ENCODE measurements around the gene ZSCAN18. TPM values are rescaled to one million over a fixed set of nuclear protein-coding genes. Genes with fewer than 3 reads are reported as not detected.

The ZSCAN18 gene
- total RNA-seq, 3 donors from 2014 or later (not counting 1 experiment from before 2014, with no cell fraction given) = 29.9 to 42.7 (median 35.9) TPM

DNA sequence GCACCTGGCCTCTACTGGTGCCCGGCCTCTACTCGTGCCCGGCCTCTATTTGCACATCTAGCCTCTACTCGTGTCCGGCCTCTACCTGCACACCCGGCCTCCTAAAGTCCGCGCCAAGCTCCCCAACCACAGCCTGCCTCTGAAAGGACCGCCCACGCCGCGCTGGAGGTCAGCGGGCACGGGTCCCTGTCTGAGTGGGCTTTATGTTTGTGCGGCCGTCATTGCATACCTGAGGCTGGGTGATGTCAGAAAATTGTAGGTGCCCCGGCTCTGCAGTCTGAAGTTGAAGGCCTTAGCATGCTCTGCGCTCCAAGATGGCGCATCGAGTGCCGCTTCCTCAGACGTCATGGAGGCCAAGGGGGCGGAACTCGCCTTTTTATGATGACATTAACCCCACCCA, 37.8 kb downstream of the ZSCAN18 start:
- H3K27ac ChIP-seq (ENCODE audit: low read length) = no peak overlapping the region
- H3K4me3 ChIP-seq (ENCODE audit: low read length) = no peak overlapping the region
- peaks cover 47% of the 10 kb centered on the region for H3K9me3 ChIP-seq (ENCODE audit: control insufficient read depth, insufficient read depth, low read length)
- DNase-seq (no peak), ATAC-seq (no peak)
- Mint-ChIP-seq H3K27me3 (ENCODE audit: low read depth in 2 of 2) (peaks cover 11% of the 10 kb centered on the region in 2 donors), H3K4me3 (peak overlapping the region; percentile 79), H3K36me3 (peaks cover 18% of the 10 kb centered on the region), H3K4me1 (peaks cover 8 to 10% of the 10 kb centered on the region in 2 donors), H3K27ac (peak overlapping the region; percentile 56 to 86), H3K9me3 (peaks cover 0 to 3% of the 10 kb centered on the region in 2 donors)
- TF ChIP-seq, protein P1, sequence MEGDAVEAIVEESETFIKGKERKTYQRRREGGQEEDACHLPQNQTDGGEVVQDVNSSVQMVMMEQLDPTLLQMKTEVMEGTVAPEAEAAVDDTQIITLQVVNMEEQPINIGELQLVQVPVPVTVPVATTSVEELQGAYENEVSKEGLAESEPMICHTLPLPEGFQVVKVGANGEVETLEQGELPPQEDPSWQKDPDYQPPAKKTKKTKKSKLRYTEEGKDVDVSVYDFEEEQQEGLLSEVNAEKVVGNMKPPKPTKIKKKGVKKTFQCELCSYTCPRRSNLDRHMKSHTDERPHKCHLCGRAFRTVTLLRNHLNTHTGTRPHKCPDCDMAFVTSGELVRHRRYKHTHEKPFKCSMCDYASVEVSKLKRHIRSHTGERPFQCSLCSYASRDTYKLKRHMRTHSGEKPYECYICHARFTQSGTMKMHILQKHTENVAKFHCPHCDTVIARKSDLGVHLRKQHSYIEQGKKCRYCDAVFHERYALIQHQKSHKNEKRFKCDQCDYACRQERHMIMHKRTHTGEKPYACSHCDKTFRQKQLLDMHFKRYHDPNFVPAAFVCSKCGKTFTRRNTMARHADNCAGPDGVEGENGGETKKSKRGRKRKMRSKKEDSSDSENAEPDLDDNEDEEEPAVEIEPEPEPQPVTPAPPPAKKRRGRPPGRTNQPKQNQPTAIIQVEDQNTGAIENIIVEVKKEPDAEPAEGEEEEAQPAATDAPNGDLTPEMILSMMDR (IDR thresholded peaks at IDR 0.05) = no peak
- H3K27me3 ChIP-seq (ENCODE audit: control insufficient read depth, insufficient read depth, low read length) = no peaks in the 10 kb centered on the region
- 94% methylated on average over 24 of the region's 24 CpGs for WGBS (ENCODE audit: insufficient coverage)
- H3K36me3 ChIP-seq (ENCODE audit: control insufficient read depth, insufficient read depth, low read length) = no peaks in the 10 kb centered on the region
- intact Hi-C loops (cut with micrococcal nuclease) = no loop called here
- H3K4me1 ChIP-seq (ENCODE audit: control insufficient read depth, insufficient read depth, low read length) = peaks cover 16% of the 10 kb centered on the region

DNA sequence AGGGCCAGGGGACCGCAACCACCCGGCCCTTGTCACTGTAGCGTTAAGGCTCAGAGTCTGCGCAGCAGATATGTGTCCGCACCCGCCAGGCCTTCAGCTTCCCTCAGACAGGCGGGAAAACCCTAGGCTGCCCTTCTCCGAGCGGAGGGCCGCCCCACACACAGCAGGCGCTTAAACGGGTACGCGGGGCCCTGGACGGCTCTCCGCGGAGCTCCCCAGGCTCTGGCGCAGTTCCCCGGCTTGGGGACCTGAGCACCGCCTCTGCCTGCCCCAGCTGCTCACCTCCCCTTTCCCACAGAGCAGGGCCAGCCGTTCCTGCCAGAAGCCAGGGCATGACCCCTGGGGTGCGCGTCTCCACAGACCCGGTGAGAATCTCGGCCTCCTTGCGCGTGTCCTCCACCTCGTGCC, 38.4 kb downstream of the ZSCAN18 start:
- peak in 1 of 2 donors; percentile 5 for DNase-seq
- no peaks in the 10 kb centered on the region for H3K27me3 ChIP-seq (ENCODE audit: control insufficient read depth, insufficient read depth, low read length)
- H3K4me3 Mint-ChIP-seq = peak overlapping the region; percentile 92
- peaks cover 24% of the 10 kb centered on the region for H3K36me3 Mint-ChIP-seq
- peak overlapping the region; percentile 91 for H3K27ac ChIP-seq (ENCODE audit: low read length)
- peaks cover under 1 to 3% of the 10 kb centered on the region in 2 donors for H3K9me3 Mint-ChIP-seq
- H3K4me1 Mint-ChIP-seq = peaks cover 10 to 12% of the 10 kb centered on the region in 2 donors
- H3K27ac Mint-ChIP-seq = peak overlapping the region; percentile 86 to 88
- TF ChIP-seq, protein P1 (IDR thresholded peaks at IDR 0.05) = no peak
- ATAC-seq = peak in 2 of 3 donors; percentile 27 to 33
- peaks cover 44% of the 10 kb centered on the region for H3K9me3 ChIP-seq (ENCODE audit: control insufficient read depth, insufficient read depth, low read length)
- H3K27me3 Mint-ChIP-seq (ENCODE audit: low read depth in 2 of 2) = peaks cover 12 to 16% of the 10 kb centered on the region in 2 donors
- WGBS (ENCODE audit: insufficient coverage) = 37% methylated on average over 28 of the region's 28 CpGs
- no peaks in the 10 kb centered on the region for H3K36me3 ChIP-seq (ENCODE audit: control insufficient read depth, insufficient read depth, low read length)
- intact Hi-C loops (cut with micrococcal nuclease) = loop anchor here (2.0 kb wide), 1 partner anchor 57 kb away; the partner anchor contains the start of gene ZNF606
- peak overlapping the region; percentile 56 for H3K4me3 ChIP-seq (ENCODE audit: low read length)
- H3K4me1 ChIP-seq (ENCODE audit: control insufficient read depth, insufficient read depth, low read length) = peaks cover 17% of the 10 kb centered on the region

DNA sequence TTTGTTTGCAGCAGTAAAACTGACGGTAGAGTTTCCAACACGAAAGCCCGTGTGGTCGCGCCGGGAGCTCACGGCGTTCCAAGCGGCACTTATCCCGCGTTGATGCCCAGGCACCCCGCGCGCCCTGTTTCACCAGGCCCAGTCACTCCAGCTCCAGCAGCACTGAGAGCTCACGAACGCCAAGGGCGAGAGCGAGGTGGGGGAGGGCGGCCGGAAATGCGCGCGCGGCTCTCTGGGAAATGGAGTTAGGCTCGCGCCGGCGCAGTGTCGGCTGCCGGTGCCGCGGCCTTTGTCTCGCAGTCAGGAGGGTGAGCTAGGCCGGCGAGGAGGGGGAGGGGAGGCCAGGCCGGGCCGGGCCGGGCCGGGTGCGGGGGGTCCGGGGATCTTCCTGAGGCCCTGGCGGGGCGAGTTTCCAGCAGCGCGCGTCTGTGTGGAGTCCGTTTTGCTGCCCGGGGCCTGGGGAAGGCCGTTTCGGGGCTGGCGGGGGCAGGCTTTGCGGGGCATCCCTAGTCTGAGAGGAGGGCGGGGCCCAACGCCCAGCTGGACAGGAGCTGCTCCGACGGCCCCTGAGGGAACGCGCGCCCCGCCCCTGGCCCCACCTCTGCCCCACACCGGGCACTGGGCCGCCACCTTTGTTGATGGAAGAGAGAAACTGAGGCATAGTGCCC, 38.9 kb downstream of the ZSCAN18 start, which contains the start of gene ZNF135:
Gene ZNF135 (plus strand): TSS at position 280 of the 668 bp plus-strand sequence. CDS start 721 bp downstream, outside the sequence.
- Mint-ChIP-seq H3K4me1 (peaks cover 10 to 12% of the 10 kb centered on the region in 2 donors), H3K4me3 (peak within 1 kb of the TSS; percentile 92), H3K36me3 (peaks cover 27% of the 10 kb centered on the region), H3K27me3 (ENCODE audit: low read depth in 2 of 2) (peaks cover 12 to 19% of the 10 kb centered on the region in 2 donors), H3K27ac (peak within 1 kb of the TSS; percentile 86 to 88), H3K9me3 (peaks cover 2 to 3% of the 10 kb centered on the region in 2 donors)
- Histone ChIP-seq H3K4me1 (ENCODE audit: control insufficient read depth, insufficient read depth, low read length) (peaks cover 19% of the 10 kb centered on the region), H3K36me3 (ENCODE audit: control insufficient read depth, insufficient read depth, low read length) (no peaks in the 10 kb centered on the region), H3K4me3 (ENCODE audit: low read length) (peak within 1 kb of the TSS; percentile 56), H3K9me3 (ENCODE audit: control insufficient read depth, insufficient read depth, low read length) (peaks cover 43% of the 10 kb centered on the region), H3K27me3 (ENCODE audit: control insufficient read depth, insufficient read depth, low read length) (no peaks in the 10 kb centered on the region), H3K27ac (ENCODE audit: low read length) (peak within 1 kb of the TSS; percentile 91)
- DNase-seq (peak; percentile 69 to 81), ATAC-seq (peak; percentile 79 to 96 (median 96))
- intact Hi-C loops (cut with micrococcal nuclease) = loop anchor here (2.0 kb wide), 1 partner anchor 56 kb away; the partner anchor contains the start of gene ZNF606
- 5% methylated on average over 61 of the region's 62 CpGs for whole genome bisulfite sequencing (ENCODE audit: insufficient coverage)
- TF ChIP-seq, protein P1 (IDR thresholded peaks at IDR 0.05) = no peak
